Measurements from ENCODE around the gene ABHD1.

ABHD1 gene

DNA sequence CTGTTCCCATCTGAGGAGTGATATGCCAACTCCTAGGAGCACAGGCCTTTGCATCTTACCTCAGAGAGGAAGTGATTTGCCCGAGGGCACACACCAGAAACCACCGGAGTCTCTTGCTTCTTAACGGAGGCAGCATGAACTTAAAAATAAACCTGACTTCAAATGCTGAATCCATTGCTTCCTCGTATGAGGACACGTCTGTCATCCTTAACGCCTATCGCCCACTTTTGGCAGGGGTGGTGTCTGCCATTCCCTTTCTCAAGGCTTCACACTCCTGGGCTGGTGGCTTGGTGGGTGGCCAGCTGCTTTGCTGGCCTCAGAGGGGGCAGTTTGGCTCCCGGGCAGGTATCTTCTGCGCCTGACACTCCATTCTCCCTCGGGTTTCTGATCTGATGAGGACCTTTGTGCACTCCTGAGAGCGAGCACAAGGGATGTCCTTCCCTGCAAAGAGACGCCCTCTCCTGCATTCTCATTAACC is 11.9 kb downstream of the ABHD1 start:
- DNase-seq (no peak), ATAC-seq (no peak)

DNA sequence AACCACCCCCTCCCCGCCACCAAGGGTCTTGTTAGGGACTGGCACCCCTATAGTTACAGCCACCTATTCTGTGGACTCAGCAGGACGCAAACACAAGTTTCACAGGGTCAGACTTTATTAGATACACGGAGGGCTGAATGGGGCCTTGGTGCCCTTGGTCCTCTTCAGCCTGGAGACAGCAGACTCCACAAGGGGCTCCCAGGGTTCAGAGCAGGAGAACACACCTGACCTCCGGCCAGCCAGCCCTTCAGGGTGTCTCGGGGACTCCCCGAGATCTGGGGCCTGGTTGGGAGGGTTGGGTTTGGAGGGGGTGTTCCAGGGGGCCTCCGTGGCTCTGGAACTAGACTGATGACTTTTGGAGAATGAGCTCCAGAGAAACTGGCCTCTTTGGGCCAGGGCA is 13.1 kb downstream of the ABHD1 start:
- no peak for ATAC-seq

DNA sequence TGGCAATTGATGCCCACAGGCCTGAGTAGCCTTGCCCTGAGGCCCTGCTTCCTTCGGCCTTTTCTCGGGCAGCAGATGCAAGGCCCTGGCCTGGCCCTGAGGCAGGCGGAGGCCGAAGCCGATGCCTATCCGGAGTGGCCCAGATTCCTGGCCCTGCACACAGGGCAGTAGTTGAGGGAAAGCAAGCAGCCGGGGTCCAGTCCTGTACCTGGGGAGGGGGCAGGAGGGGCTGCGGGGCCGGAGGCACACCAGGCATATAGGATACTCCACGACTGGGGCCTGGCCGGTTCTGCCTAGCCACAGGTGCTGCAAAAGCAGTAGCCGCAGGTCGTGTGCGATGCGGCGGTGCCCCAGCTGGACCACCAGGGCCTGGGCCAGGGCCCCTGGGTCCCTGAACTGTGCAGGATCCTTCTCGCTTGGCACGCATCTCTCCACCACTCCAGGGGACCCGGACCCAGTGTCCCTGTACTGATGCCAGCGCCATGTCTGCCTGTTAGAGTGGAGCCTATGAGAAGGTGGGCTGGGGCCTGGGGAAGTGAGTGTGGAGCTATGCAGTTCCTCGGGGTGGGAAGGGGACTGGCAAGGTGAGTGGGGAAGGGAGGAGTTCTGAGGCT is 13.8 kb downstream of the ABHD1 start:
- no peak for ATAC-seq
- no peak for DNase-seq

More for the DNA sequence above, 13.1 kb downstream of the ABHD1 start:
- no peak for DNase-seq

DNA sequence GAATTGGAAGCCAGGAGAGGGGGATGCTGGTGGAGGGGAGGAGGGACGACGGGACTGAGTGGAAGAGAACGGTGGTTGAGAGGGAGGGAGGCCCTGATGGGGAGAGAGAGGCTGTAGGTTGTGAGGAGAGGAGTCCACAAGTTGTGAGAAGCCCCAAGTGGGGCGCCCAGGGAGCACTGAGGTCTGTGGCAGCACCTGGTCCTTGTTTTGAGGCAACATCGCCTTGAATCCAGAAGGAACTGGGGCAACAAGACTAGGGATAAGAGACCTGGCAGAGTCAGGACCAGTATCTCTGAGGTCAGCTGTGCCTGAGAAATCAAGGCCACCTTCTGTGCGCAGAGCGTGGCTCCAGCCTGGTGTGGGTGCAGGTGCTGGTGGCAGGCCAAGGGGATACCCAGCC is 14.5 kb downstream of the ABHD1 start:
- no peak for DNase-seq
- no peak for ATAC-seq

DNA sequence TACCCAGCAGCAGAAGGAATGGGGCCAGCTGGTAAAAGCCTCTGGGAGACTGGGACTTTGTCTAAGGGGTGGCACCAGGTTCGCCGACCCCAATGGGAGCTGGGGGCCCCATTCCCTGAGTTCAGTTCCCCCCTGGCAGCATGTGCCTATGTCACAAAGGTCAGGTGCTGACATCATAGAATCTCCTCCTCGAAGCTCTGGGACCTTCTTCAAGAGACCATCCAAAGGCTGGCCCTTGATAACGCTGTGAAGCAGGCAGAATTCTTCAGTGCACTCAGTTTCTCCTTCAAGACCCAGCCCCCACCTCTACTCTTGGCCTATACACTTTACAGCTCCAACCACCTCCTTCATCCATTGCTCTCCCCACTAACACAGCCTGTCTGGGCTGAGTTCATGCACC is 15.7 kb downstream of the ABHD1 start, which contains the start of gene PRR30:
Gene PRR30, minus strand, starts transcription at position 101 of the 400 bp plus-strand sequence. CDS start 1,081 bp downstream, outside the sequence.
- no peak for ATAC-seq
- DNase-seq = no peak

DNA sequence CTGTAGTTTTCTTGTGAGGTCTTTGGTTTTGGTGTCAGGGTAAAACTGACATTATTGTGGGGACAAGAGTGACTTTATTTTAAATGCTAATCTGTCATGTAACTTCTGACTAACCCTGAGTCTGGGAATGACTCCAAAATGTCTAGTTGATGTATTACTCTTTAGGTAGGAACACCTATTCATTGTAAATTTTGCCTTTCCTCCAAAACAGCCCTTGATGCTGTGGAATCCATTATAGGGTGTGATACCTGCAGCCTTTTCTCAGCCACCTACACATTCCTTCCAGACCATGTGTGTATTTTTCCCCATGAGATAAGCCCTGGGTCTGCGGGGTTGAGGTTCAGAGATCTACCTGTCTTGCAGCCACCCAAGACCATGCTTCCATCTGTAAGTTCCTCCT is 19.7 kb downstream of the ABHD1 start:
- DNase-seq (no peak), ATAC-seq (no peak)

DNA sequence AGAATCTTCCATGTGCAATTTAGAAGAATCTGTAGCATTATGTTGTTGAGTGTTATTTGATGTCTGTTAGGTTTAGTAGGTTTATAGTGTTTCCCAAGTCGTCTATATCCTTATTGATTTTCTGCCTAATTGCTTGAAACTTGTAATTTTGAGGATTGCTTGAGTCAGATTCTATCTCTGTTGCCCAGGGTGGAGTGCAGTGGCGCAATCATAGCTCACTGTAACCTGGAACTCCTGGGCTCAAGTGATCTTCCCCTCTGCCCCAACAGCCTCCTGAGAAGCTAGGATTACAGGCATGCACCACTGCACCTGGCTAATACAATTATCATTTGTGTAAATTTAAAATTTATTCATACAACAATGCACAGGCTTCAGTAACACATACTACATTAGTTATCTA is 22.1 kb downstream of the ABHD1 start:
- ATAC-seq = no peak

DNA sequence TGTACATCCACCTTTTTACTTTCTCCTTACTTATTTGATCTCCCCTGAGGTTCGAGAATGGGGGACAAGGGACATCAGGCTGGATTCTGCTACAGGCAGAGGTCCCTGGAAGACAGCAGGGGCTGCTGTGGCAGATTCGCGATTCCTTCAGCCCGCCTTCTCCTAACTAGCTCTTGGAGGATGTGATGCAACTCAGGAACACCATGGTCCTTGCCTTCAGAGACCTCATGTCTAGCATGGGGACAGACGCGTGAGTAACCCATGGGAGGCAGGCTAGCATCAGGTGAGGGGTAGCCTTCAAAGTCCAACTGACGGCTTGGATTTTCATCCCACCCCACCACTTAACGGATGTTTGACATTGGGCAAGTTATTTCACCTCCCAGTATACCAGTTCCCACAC is 24.3 kb downstream of the ABHD1 start:
- ATAC-seq (no peak), DNase-seq (no peak)

More for the DNA sequence above, 22.1 kb downstream of the ABHD1 start:
- DNase-seq = no peak

DNA sequence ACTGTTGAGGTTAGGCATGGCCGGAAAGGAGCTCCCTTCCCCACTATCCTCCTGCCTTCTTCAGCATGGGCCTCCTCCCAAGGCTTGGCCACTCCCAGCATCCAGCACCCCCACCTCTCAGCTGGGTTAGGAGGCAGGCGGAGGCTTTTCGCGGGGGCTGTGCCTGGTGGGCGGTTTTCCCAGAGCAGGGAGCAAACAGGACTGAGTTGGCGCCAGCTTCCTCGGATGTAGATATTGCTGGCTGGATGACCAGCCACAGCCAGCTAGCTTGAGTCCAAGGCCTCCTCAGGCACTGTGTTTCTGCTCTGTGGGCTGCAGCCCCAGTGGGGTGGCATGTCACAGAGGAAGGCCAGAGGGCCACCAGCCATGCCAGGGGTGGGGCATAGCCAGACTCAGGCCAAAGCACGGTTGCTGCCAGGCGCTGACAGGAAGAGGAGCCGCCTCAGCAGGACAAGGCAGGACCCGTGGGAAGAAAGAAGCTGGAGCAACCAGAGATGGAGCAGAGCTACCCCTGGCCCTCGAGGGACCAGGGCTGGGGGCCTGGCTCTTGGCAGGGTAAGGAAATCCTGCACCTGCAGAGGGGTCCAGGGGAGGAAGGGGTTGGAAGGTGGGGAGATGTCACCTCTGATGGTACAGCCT is 25.3 kb downstream of the ABHD1 start, which contains the start of gene TCF23:
Gene TCF23, plus strand, starts transcription at position 204 of the 639 bp plus-strand sequence. Its CDS starts 130 bp downstream, at position 334.
- ATAC-seq (no peak), DNase-seq (no peak)

DNA sequence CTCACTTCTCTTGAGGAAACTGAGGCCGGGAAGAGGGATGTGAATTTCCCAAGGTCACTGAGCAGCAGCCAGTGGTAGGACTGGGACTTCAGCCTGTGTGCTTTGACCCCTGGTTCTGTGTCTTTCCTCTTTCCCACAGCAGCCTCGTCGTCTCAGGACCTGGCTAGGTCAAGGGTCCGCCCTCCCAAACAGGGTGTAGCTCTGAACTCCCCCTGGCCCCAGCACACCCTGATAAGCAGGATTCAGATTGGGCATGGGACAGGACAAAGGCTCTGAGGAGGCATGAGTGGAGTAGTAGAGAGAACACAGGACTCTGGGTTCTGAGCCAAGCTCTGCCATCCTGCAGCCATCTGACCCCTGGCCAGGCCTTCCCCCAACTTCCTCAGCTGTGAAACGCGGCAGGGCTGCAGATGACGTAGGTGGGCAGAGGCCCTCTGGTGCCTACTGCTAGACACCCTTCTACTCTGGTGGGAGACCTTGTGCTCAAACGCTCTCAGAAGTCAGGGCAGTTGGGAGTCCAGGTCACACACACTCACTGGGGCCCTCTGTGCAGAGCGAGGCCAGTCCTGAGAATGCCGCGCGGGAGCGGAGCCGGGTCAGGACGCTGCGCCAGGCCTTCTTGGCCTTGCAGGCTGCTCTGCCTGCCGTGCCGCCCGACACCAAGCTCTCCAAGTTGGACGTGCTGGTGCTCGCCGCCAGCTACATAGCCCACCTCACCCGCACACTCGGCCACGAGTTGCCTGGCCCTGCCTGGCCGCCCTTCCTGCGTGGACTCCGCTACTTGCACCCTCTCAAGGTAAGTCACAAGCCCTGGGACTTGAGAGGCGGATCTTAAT is 26.2 kb downstream of the ABHD1 start:
- DNase-seq (no peak), ATAC-seq (no peak)

DNA sequence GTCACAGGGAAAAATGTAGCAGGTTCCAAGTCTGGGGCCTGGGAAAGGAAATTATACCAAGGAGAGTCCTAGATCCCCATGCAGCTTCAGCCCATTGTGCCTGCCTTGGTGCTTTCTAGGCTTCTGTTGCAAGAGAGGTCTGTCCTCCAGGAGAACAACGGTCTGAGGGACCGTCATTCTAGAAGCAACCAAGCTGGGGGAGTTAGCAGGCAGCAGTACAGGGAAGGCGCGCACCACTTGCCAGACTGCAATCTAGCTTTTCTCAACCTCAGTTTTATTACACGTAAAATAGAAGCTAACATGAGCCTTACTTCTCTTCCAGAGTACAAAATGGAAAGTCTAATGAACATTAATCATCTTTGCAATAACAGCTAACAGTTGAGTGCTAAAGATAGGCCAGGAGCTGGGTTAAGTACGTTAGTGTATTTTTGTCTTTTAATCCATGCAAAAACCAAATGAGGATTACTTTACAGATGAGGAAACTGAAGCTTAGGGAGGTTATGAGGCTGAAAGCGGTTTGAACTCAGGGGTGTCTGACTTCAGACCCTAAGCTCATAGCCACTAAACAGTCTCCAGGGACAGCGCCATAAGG is 27.1 kb downstream of the ABHD1 start:
- ATAC-seq (no peak), DNase-seq (no peak)

DNA sequence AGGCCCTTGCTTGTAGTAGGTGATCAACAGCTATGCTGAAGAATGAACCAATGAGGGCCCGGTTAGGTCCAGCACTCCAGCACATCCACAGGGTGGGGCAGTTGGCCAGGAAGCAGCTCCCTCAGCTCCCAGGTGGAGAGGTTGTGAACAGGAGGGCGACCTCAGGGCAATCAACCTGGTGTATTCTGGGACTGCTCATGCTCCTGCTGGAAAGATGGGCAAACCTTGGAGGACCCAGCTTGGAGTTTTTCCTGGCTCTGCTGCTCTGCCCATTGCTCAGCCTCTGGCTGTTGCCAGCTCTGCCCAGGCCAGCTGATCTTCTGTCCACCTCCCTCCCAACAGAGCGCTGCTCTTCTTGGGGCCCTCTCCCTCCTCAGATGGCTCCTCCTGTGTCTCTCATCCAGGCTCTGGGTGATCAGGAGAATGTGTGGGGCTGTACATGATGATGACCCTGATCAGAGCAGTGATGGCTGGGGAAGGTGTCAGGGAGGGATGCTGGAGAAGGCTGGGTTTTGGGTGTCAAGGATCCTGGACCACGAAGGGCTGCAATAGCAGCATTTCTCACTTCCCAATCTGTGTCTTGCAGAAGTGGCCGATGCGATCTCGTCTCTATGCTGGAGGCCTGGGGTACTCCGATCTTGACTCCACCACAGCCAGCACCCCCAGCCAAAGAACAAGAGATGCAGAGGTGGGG is 28.6 kb downstream of the ABHD1 start:
- DNase-seq (no peak), ATAC-seq (no peak)

DNA sequence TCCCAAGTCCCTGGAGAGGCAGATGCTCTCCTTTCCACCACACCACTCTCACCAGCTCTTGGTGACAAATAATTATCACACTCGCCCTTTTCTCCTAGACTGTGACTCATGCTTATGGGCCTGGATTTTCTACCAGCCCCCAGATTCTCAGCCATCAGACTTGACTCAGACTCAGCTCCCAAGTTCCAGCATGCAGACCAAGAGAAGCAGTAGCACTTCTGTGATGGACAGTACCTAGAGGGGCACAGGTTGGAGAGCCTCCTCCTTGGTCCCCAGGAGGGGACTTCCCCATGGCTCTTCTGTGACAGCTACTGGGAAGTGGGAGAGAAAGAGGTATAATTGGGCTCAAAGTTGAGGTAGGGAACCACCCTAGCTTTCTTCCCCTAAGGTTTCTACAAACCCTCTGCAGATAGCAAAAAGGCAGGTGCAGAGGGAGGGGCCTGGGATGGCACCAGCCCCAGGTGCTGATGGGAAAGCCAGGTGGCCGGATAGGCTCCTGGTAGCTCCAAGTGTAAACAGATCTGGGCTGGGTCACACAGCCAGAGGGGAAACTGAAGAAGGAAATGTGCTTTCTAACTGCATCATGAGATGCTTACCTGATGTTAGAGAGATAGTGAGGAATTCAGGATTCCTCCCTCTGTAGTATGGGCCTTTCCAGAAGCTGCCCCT is 29.3 kb downstream of the ABHD1 start:
- peak; percentile 67 for ATAC-seq

DNA sequence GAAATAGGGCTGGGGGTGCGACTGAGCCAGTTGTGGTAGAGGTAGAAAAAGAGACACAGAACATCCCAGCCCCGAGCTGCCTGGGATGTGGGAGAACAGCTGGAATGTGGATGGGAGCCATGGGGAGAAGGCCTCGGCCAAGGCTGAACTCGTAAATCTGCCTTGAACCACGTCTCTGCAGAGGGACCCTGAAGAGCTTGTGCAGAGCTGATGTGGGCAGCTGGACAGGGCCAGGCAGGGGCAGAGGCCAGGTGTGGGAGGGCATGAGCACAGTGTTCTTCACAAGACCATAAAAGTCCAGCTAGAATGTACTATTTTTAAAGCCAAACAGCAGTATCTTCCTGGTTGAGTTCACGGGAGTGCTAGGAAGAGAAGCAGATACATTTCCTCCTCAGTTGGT is 30.9 kb downstream of the ABHD1 start:
- DNase-seq = no peak
- no peak for ATAC-seq

More for the DNA sequence above, 29.3 kb downstream of the ABHD1 start:
- DNase-seq = no peak

DNA sequence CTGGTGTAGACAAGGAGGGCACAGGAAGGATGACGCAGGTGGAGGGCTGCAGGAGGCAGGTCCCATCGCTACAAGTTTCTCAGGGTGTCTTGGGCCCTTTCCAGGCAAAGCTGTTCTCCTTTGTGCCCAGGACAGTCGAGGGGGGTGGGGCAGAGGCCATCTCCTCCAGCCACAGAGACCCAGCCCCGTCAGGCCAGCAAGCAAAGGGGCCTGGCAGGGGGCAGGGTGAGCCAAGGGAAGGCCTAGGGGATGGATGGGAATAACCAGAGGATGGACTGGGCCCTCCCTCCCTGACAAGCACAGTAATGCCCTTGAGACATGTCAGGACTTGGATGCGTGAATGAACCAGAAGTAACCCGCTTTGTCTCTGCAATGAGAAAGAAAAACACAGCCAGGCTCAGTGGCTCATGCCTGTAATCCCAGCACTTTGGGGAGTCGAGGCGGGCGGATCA is 31.5 kb downstream of the ABHD1 start:
- DNase-seq (no peak), ATAC-seq (no peak)

DNA sequence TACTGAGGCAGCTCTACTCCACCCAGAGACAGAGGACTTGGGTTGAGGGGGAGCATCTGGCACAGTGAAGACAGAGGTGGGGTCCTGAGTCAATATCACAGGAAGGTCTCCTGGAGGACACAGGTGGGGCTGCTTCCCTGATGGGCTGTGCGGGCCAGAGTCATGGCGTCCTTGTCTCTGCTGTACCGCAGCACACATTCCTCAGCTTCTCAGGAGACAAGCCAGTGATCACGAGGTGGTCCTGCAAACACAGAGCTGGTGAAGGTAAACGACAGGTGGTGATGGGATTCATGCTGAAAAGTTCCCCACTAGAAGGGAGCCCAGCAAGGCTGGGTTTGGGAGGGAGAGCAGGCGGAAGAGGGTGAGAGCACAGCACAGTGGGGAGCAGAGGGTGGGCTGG is 34.9 kb downstream of the ABHD1 start:
- DNase-seq = no peak
- no peak for ATAC-seq

DNA sequence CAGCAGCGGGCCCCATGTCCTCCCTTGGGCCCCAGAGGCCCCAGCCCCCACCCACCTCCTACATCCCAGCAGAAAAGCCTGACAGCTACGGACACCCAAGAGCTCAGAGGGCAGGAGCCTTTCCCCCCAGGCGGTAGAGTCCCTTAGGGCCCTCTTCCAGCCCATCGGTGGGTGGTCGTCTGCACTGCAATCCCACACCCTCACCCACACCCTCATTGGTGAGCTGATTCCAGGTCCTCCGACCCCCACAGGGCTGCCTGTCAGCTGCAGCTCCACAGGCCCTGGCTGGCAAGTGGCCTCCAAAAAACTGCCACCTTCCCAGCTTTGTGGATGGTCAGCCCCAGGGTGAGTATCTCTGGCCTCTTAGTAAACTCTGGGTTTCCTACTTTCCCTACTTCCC is 35.7 kb downstream of the ABHD1 start:
- ATAC-seq = no peak
- DNase-seq = no peak

DNA sequence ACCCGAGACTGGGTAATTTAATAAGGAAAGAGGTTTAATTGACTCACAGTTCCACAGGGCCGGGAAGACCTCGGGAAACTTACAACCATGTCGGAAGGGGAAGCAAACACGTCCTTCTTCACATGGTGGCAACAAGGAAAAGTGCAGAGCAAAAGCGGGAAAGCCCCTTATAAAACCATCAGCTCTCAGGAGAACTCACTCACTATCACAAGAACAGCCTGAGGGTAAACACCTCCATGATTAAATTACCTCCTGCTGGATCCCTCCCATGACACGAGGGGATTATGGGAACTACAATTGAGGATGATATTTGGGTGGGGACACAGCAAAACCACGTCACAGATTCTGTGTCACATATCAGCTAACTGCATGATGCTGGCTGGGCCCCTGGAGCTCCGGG is 36.6 kb downstream of the ABHD1 start:
- DNase-seq = no peak
- no peak for ATAC-seq

DNA sequence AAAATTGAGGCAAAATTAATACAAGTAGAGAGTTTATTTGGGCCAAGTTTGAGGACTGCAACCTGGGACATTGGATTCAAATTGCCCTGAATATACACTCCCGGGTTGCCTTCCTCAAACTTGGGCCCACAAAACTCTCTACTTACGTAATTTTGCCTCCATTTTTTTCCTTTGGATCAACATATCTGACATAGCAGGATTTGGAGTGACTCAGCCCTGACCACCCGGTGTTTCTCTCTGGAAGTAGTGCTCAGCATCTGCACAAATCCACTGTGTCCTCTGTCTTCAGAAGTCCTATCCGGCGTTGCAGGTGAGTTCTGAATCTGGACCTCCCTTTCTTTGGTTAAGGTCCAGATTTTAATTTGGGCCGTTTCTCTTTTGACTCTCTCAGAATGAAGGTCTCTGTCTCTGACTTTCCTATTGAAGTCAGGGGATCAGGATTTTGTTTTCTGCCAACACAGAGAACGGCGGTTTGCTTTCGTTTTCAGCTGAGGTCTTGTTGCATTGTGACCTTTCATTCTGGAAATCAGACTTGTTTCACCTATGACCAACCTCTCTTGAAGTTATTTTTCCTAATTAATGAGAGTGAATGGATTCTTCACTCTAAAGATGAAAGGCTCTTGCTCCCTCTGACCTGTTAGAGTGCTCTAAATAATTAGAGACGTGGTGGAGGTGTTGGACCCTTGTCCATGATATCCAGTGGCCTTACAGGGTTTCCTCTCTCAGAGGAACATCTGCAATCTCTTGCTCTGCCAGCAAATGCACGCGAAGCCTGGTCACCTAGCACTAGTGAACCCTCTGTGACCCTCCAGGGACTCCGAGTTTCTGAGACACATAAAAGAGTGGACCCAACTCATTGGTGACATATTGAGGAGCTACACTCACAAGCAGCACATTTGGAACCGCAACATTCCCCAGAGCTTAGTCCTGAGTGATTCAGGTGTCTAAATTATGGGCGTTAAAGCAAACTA is 38.8 kb downstream of the ABHD1 start:
- ATAC-seq (no peak), DNase-seq (no peak)

Measured in stimulated activated naive CD8-positive, alpha-beta T cell treated with anti-CD3 and anti-CD28 coated beads, Interleukin-15, Interleukin-2, amounts not matched to agents 100 U/mL and 50 U/mL, for 24 hours (primary cell).